ENCODE data around the gene GTF2A1.
A peak's percentile ranks its signal among the peaks of the same experiment; 100 is the strongest.

The GTF2A1 gene

GRCh38 chr14:81211844-81212243, 8.9 kb downstream of the GTF2A1 start:
- H3K4me3 Mint-ChIP-seq: no peak overlapping the region
- H3K9me3 Mint-ChIP-seq: no peaks in the 10 kb centered on the region
- H3K36me3 Mint-ChIP-seq (ENCODE audit: low read depth): peaks cover 73% of the 10 kb centered on the region
- peaks cover 61% of the 10 kb centered on the region for H3K4me1 Mint-ChIP-seq (ENCODE audit: low read depth)
- H3K27ac Mint-ChIP-seq: no peak overlapping the region
- H3K27me3 Mint-ChIP-seq: no peaks in the 10 kb centered on the region

- H3K27ac Mint-ChIP-seq: peak overlapping the region; percentile 18
- H3K36me3 Mint-ChIP-seq (ENCODE audit: low read depth): peaks cover 76% of the 10 kb centered on the region
- peak overlapping the region; percentile 9 for H3K4me3 Mint-ChIP-seq
- peaks cover 60% of the 10 kb centered on the region for H3K4me1 Mint-ChIP-seq (ENCODE audit: low read depth)
- H3K27me3 Mint-ChIP-seq: no peaks in the 10 kb centered on the region
- no peaks in the 10 kb centered on the region for H3K9me3 Mint-ChIP-seq
These were observed 11.5 kb downstream of the GTF2A1 start for GRCh38 chr14:81209167-81209836.

GRCh38 chr14:81208489-81208888, 12.3 kb downstream of the GTF2A1 start:
- no peak overlapping the region for H3K4me3 Mint-ChIP-seq
- no peak overlapping the region for H3K27ac Mint-ChIP-seq
- H3K4me1 Mint-ChIP-seq (ENCODE audit: low read depth): peaks cover 61% of the 10 kb centered on the region
- peaks cover 81% of the 10 kb centered on the region for H3K36me3 Mint-ChIP-seq (ENCODE audit: low read depth)
- no peaks in the 10 kb centered on the region for H3K9me3 Mint-ChIP-seq
- no peaks in the 10 kb centered on the region for H3K27me3 Mint-ChIP-seq

GRCh38 chr14:81206115-81206514, 14.6 kb downstream of the GTF2A1 start:
- H3K4me3 Mint-ChIP-seq: no peak overlapping the region
- H3K9me3 Mint-ChIP-seq: no peaks in the 10 kb centered on the region
- no peak overlapping the region for H3K27ac Mint-ChIP-seq
- H3K4me1 Mint-ChIP-seq (ENCODE audit: low read depth): peaks cover 42% of the 10 kb centered on the region
- H3K27me3 Mint-ChIP-seq: no peaks in the 10 kb centered on the region
- H3K36me3 Mint-ChIP-seq (ENCODE audit: low read depth): peaks cover 76% of the 10 kb centered on the region

- no peak overlapping the region for H3K27ac Mint-ChIP-seq
- peaks cover 74% of the 10 kb centered on the region for H3K36me3 Mint-ChIP-seq (ENCODE audit: low read depth)
- H3K9me3 Mint-ChIP-seq: no peaks in the 10 kb centered on the region
- H3K4me1 Mint-ChIP-seq (ENCODE audit: low read depth): peaks cover 43% of the 10 kb centered on the region
- H3K27me3 Mint-ChIP-seq: no peaks in the 10 kb centered on the region
- no peak overlapping the region for H3K4me3 Mint-ChIP-seq
These were observed 15.1 kb downstream of the GTF2A1 start for GRCh38 chr14:81205639-81206038.

- Mint-ChIP-seq H3K36me3 (ENCODE audit: low read depth) (peaks cover 76% of the 10 kb centered on the region), H3K27ac (peak overlapping the region; percentile 79), H3K4me3 (peak overlapping the region; percentile 7), H3K4me1 (ENCODE audit: low read depth) (peaks cover 21% of the 10 kb centered on the region), H3K27me3 (no peaks in the 10 kb centered on the region), H3K9me3 (no peaks in the 10 kb centered on the region)
These were observed 20.7 kb downstream of the GTF2A1 start for GRCh38 chr14:81200054-81200453.

- no peaks in the 10 kb centered on the region for H3K9me3 Mint-ChIP-seq
- peaks cover 28% of the 10 kb centered on the region for H3K4me1 Mint-ChIP-seq (ENCODE audit: low read depth)
- no peak overlapping the region for H3K4me3 Mint-ChIP-seq
- peaks cover 78% of the 10 kb centered on the region for H3K36me3 Mint-ChIP-seq (ENCODE audit: low read depth)
- no peaks in the 10 kb centered on the region for H3K27me3 Mint-ChIP-seq
- no peak overlapping the region for H3K27ac Mint-ChIP-seq
These were observed 21.7 kb downstream of the GTF2A1 start for GRCh38 chr14:81199084-81199483.

GRCh38 chr14:81198651-81199050, 22.1 kb downstream of the GTF2A1 start:
- Mint-ChIP-seq H3K4me1 (ENCODE audit: low read depth) (peaks cover 30% of the 10 kb centered on the region), H3K27ac (no peak overlapping the region), H3K9me3 (no peaks in the 10 kb centered on the region), H3K36me3 (ENCODE audit: low read depth) (peaks cover 78% of the 10 kb centered on the region), H3K4me3 (no peak overlapping the region), H3K27me3 (no peaks in the 10 kb centered on the region)

- Mint-ChIP-seq H3K4me1 (ENCODE audit: low read depth) (peaks cover 47% of the 10 kb centered on the region), H3K9me3 (no peaks in the 10 kb centered on the region), H3K27ac (peak overlapping the region; percentile 45), H3K27me3 (no peaks in the 10 kb centered on the region), H3K4me3 (no peak overlapping the region), H3K36me3 (ENCODE audit: low read depth) (peaks cover 79% of the 10 kb centered on the region)
These were observed 26.7 kb downstream of the GTF2A1 start for GRCh38 chr14:81193924-81194633.

- Mint-ChIP-seq H3K27me3 (no peaks in the 10 kb centered on the region), H3K36me3 (ENCODE audit: low read depth) (peaks cover 80% of the 10 kb centered on the region), H3K4me1 (ENCODE audit: low read depth) (peaks cover 56% of the 10 kb centered on the region), H3K4me3 (no peak overlapping the region), H3K9me3 (no peaks in the 10 kb centered on the region), H3K27ac (peak overlapping the region; percentile 78)
These were observed 28.2 kb downstream of the GTF2A1 start for GRCh38 chr14:81192594-81192993.

- peaks cover 46% of the 10 kb centered on the region for H3K4me1 Mint-ChIP-seq (ENCODE audit: low read depth)
- no peak overlapping the region for H3K4me3 Mint-ChIP-seq
These were observed 32.8 kb downstream of the GTF2A1 start for GRCh38 chr14:81187832-81188522.

GRCh38 chr14:81179631-81180030, 41.1 kb downstream of the GTF2A1 start:
- Mint-ChIP-seq H3K27ac (no peak overlapping the region), H3K4me3 (no peak overlapping the region), H3K4me1 (ENCODE audit: low read depth) (peaks cover 28% of the 10 kb centered on the region), H3K9me3 (no peaks in the 10 kb centered on the region), H3K36me3 (ENCODE audit: low read depth) (peaks cover 54% of the 10 kb centered on the region), H3K27me3 (no peaks in the 10 kb centered on the region)

More at GRCh38 chr14:81187832-81188522, 32.8 kb downstream of the GTF2A1 start:
- H3K27me3 Mint-ChIP-seq: no peaks in the 10 kb centered on the region
- no peaks in the 10 kb centered on the region for H3K9me3 Mint-ChIP-seq
- peaks cover 63% of the 10 kb centered on the region for H3K36me3 Mint-ChIP-seq (ENCODE audit: low read depth)
- H3K27ac Mint-ChIP-seq: peak overlapping the region; percentile 61

- Mint-ChIP-seq H3K27ac (no peak overlapping the region), H3K36me3 (ENCODE audit: low read depth) (peaks cover 45% of the 10 kb centered on the region), H3K27me3 (no peaks in the 10 kb centered on the region), H3K4me1 (ENCODE audit: low read depth) (peaks cover 21% of the 10 kb centered on the region), H3K4me3 (no peak overlapping the region), H3K9me3 (no peaks in the 10 kb centered on the region)
These were observed 42.7 kb downstream of the GTF2A1 start for GRCh38 chr14:81178063-81178462.

GRCh38 chr14:81177225-81177624, 43.5 kb downstream of the GTF2A1 start:
- Mint-ChIP-seq H3K4me3 (no peak overlapping the region), H3K27me3 (no peaks in the 10 kb centered on the region), H3K9me3 (no peaks in the 10 kb centered on the region), H3K4me1 (ENCODE audit: low read depth) (peaks cover 15% of the 10 kb centered on the region), H3K36me3 (ENCODE audit: low read depth) (peaks cover 38% of the 10 kb centered on the region), H3K27ac (no peak overlapping the region)

- no peaks in the 10 kb centered on the region for H3K9me3 Mint-ChIP-seq
- no peak overlapping the region for H3K4me3 Mint-ChIP-seq
- no peaks in the 10 kb centered on the region for H3K27me3 Mint-ChIP-seq
- H3K4me1 Mint-ChIP-seq (ENCODE audit: low read depth): peaks cover 13% of the 10 kb centered on the region
- no peak overlapping the region for H3K27ac Mint-ChIP-seq
- H3K36me3 Mint-ChIP-seq (ENCODE audit: low read depth): peaks cover 28% of the 10 kb centered on the region
These were observed 44.5 kb downstream of the GTF2A1 start for GRCh38 chr14:81176241-81176640.

All from stimulated activated naive CD8-positive, alpha-beta T cell treated with anti-CD3 and anti-CD28 coated beads, Interleukin-15, Interleukin-2, amounts not matched to agents 100 ng/mL and 50 ng/mL, for 24 hours (primary cell).